ENCODE data around the gene NOX5. TPM values are rescaled to one million over a fixed set of nuclear protein-coding genes. Genes with fewer than 3 reads are reported as not detected.

NOX5 gene
- total RNA-seq, 2 donors from 2014 or later, result 0.26 TPM; not detected in 1

GRCh38 chr15:68987676-68988075 lies 26.8 kb upstream of the NOX5 start:
- no peak overlapping the region for H3K27ac ChIP-seq
- DNase-seq (no peak), ATAC-seq (no peak)
- 0 to 59% methylated on average over 1 of the region's 1 CpG for WGBS, 2 donors
- peaks cover 12% of the 10 kb centered on the region for H3K4me1 ChIP-seq
- H3K4me3 ChIP-seq, result no peak overlapping the region
- no peaks in the 10 kb centered on the region for H3K27me3 ChIP-seq
- TF ChIP-seq CTCF (IDR thresholded peaks at IDR 0.05) (no peak), POLR2A (IDR thresholded peaks at IDR 0.05) (no peak)
- intact Hi-C loops (cut with DNase I), result no loop called here
- no peaks in the 10 kb centered on the region for H3K36me3 ChIP-seq (replicated peaks in 1 of 2; ENCODE audit: insufficient read depth in 1 of 2, low read depth in 2 of 2)
- no peaks in the 10 kb centered on the region for H3K9me3 ChIP-seq

- ATAC-seq (no peak), DNase-seq (no peak)
- no peak overlapping the region for H3K27ac ChIP-seq
- H3K36me3 ChIP-seq (replicated peaks in 1 of 2; ENCODE audit: insufficient read depth in 1 of 2, low read depth in 2 of 2), result no peaks in the 10 kb centered on the region
- no peaks in the 10 kb centered on the region for H3K9me3 ChIP-seq
- intact Hi-C loops (cut with DNase I), result no loop called here
- 89 to 92% methylated on average over 2 of the region's 2 CpGs for WGBS, 2 donors
- H3K27me3 ChIP-seq, result no peaks in the 10 kb centered on the region
- TF ChIP-seq CTCF (IDR thresholded peaks at IDR 0.05) (no peak), POLR2A (IDR thresholded peaks at IDR 0.05) (no peak)
- H3K4me3 ChIP-seq, result no peak overlapping the region
- H3K4me1 ChIP-seq, result no peaks in the 10 kb centered on the region
Measured at GRCh38 chr15:68989541-68990230, 24.8 kb upstream of the NOX5 start.

- ATAC-seq, result no peak
- WGBS, 2 donors, result 77 to 83% methylated on average over 7 of the region's 7 CpGs
- no peak overlapping the region for H3K4me3 ChIP-seq
- no peak for DNase-seq
- H3K27me3 ChIP-seq, result no peaks in the 10 kb centered on the region
- H3K9me3 ChIP-seq, result no peaks in the 10 kb centered on the region
- H3K27ac ChIP-seq, result no peak overlapping the region
- H3K4me1 ChIP-seq, result no peaks in the 10 kb centered on the region
- no peak for TF ChIP-seq CTCF (IDR thresholded peaks at IDR 0.05)
- no peak for TF ChIP-seq POLR2A (IDR thresholded peaks at IDR 0.05)
- intact Hi-C loops (cut with DNase I), result no loop called here
- no peaks in the 10 kb centered on the region for H3K36me3 ChIP-seq (replicated peaks in 1 of 2; ENCODE audit: insufficient read depth in 1 of 2, low read depth in 2 of 2)
Measured at GRCh38 chr15:68990231-68990991, 24.1 kb upstream of the NOX5 start.

- intact Hi-C loops (cut with DNase I), result no loop called here
- H3K27me3 ChIP-seq, result no peaks in the 10 kb centered on the region
- no peaks in the 10 kb centered on the region for H3K36me3 ChIP-seq (replicated peaks in 1 of 2; ENCODE audit: insufficient read depth in 1 of 2, low read depth in 2 of 2)
- TF ChIP-seq CTCF (IDR thresholded peaks at IDR 0.05), result no peak
- TF ChIP-seq POLR2A (IDR thresholded peaks at IDR 0.05), result no peak
- no peak overlapping the region for H3K4me3 ChIP-seq
- WGBS, 2 donors, result 78 to 89% methylated on average over 5 of the region's 5 CpGs
- no peak for ATAC-seq
- DNase-seq, result no peak
- no peak overlapping the region for H3K27ac ChIP-seq
- H3K9me3 ChIP-seq, result no peaks in the 10 kb centered on the region
- H3K4me1 ChIP-seq, result no peaks in the 10 kb centered on the region
Measured at GRCh38 chr15:68990992-68991500, 23.4 kb upstream of the NOX5 start.

Data from body of pancreas (tissue), 4 donors.